ENCODE results near the gene ZNF407. TPM values are rescaled to one million over a fixed set of nuclear protein-coding genes. Genes with fewer than 3 reads are reported as not detected.
A peak's percentile ranks its signal among the peaks of the same experiment; 100 is the strongest.

ZNF407 gene
- total and polyA plus RNA-seq, 8 donors: 2.1 to 49.0 (median 14.6) TPM

- WGBS, 5 donors: 83 to 94% (median 93%) methylated on average over 10 of the region's 10 CpGs
- intact Hi-C loops (cut with DNase I; ENCODE audit: low total_unique reads): no loop called here
- H3K27me3 ChIP-seq: no peaks in the 10 kb centered on the region
- H3K36me3 ChIP-seq: no peaks in the 10 kb centered on the region
- no peak for TF ChIP-seq CTCF (IDR thresholded peaks at IDR 0.05)
- no peak for TF ChIP-seq POLR2AphosphoS5 (IDR thresholded peaks at IDR 0.05)
- TF ChIP-seq EP300 (IDR thresholded peaks at IDR 0.05): no peak
- no peak for TF ChIP-seq POLR2A (IDR thresholded peaks at IDR 0.05)
- no peaks in the 10 kb centered on the region for H3K9me3 ChIP-seq
- no peak overlapping the region for H3K4me3 ChIP-seq
- DNase-seq: no peak
- no peak overlapping the region for H3K27ac ChIP-seq
- peaks cover under 1 to 30% (median 16%) of the 10 kb centered on the region in 4 donors for H3K4me1 ChIP-seq
Observed at GRCh38 chr18:75048776-75049454, 451.2 kb downstream of the ZNF407 start.

- no peak for TF ChIP-seq CTCF (IDR thresholded peaks at IDR 0.05)
- TF ChIP-seq EP300 (IDR thresholded peaks at IDR 0.05): no peak
- no peak for TF ChIP-seq POLR2AphosphoS5 (IDR thresholded peaks at IDR 0.05)
- TF ChIP-seq POLR2A (IDR thresholded peaks at IDR 0.05): no peak
- H3K27me3 ChIP-seq: no peaks in the 10 kb centered on the region
- no peaks in the 10 kb centered on the region for H3K9me3 ChIP-seq
- intact Hi-C loops (cut with DNase I; ENCODE audit: low total_unique reads): no loop called here
- WGBS, 5 donors: 87 to 95% (median 91%) methylated on average over 4 of the region's 4 CpGs
- DNase-seq: no peak
- H3K27ac ChIP-seq: no peak overlapping the region
- peaks cover 0 to 34% (median 15%) of the 10 kb centered on the region in 4 donors for H3K4me1 ChIP-seq
- H3K4me3 ChIP-seq: no peak overlapping the region
- H3K36me3 ChIP-seq: no peaks in the 10 kb centered on the region
Observed at GRCh38 chr18:75049455-75049789, 451.8 kb downstream of the ZNF407 start.

GRCh38 chr18:75051757-75052156, 454.1 kb downstream of the ZNF407 start:
- no peak for TF ChIP-seq EP300 (IDR thresholded peaks at IDR 0.05)
- no peak for TF ChIP-seq POLR2A (IDR thresholded peaks at IDR 0.05)
- TF ChIP-seq POLR2AphosphoS5 (IDR thresholded peaks at IDR 0.05): no peak
- TF ChIP-seq CTCF (IDR thresholded peaks at IDR 0.05): no peak

GRCh38 chr18:75052475-75052874, 454.8 kb downstream of the ZNF407 start:
- TF ChIP-seq EP300 (IDR thresholded peaks at IDR 0.05) (no peak), POLR2A (IDR thresholded peaks at IDR 0.05) (no peak), POLR2AphosphoS5 (IDR thresholded peaks at IDR 0.05) (no peak), CTCF (IDR thresholded peaks at IDR 0.05) (no peak)
- no peaks in the 10 kb centered on the region for H3K27me3 ChIP-seq
- H3K4me3 ChIP-seq: no peak overlapping the region
- peaks cover 0 to 19% (median 3%) of the 10 kb centered on the region in 4 donors for H3K4me1 ChIP-seq
- H3K36me3 ChIP-seq: no peaks in the 10 kb centered on the region
- H3K27ac ChIP-seq: no peak overlapping the region
- intact Hi-C loops (cut with DNase I; ENCODE audit: low total_unique reads): no loop called here
- 70 to 87% (median 82%) methylated on average over 13 of the region's 13 CpGs for WGBS, 5 donors
- peak in 1 of 2 donors; percentile 32 for DNase-seq
- H3K9me3 ChIP-seq: no peaks in the 10 kb centered on the region

More at GRCh38 chr18:75051757-75052156, 454.1 kb downstream of the ZNF407 start:
- Histone ChIP-seq H3K36me3 (no peaks in the 10 kb centered on the region), H3K4me3 (no peak overlapping the region), H3K9me3 (no peaks in the 10 kb centered on the region), H3K27ac (no peak overlapping the region), H3K27me3 (no peaks in the 10 kb centered on the region), H3K4me1 (peaks cover 0 to 24% (median 7%) of the 10 kb centered on the region in 4 donors)
- intact Hi-C loops (cut with DNase I; ENCODE audit: low total_unique reads): no loop called here
- DNase-seq: no peak
- 95 to 99% (median 98%) methylated on average over 9 of the region's 9 CpGs for WGBS, 5 donors

Data from stomach (tissue), 9 donors.